ELR (cell line): Measurements from ENCODE around the gene LDLRAD4.
A peak's percentile ranks its signal among the peaks of the same experiment; 100 is the strongest.

Source experiments
- DNase-seq: peaks from one replicate; pipeline ENCODE4 v3.0.0-alpha.2; 2015; ENCODE audit warnings: low read depth

LDLRAD4 gene

DNA sequence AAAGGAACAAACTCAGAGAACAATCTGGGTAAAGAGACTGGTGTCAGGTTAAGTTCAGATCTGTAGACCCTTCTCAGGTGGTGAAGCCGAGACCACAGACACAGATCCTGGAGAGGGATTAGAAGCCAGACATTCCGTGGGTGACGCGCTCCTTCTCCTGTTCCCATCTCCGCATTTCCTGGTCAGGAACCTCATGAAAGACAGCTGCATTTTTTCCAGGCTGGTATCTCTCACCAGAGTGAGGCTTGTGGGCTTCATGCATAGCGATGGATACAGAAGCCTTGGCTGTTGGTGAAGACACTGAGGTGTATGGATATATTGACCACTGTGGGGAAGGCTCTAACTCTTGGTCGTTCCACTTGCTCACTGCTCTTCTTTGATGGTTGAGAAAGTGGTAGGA, 355.2 kb downstream of the LDLRAD4 start:
- no peak for DNase-seq

- DNase-seq: no peak
Measured at GRCh38 chr18:13574355-13574754, 355.8 kb downstream of the LDLRAD4 start.

- DNase-seq: no peak
Measured at GRCh38 chr18:13574761-13575160, 356.2 kb downstream of the LDLRAD4 start.

- DNase-seq: no peak
Measured at GRCh38 chr18:13576598-13576997, 358.0 kb downstream of the LDLRAD4 start.

DNA sequence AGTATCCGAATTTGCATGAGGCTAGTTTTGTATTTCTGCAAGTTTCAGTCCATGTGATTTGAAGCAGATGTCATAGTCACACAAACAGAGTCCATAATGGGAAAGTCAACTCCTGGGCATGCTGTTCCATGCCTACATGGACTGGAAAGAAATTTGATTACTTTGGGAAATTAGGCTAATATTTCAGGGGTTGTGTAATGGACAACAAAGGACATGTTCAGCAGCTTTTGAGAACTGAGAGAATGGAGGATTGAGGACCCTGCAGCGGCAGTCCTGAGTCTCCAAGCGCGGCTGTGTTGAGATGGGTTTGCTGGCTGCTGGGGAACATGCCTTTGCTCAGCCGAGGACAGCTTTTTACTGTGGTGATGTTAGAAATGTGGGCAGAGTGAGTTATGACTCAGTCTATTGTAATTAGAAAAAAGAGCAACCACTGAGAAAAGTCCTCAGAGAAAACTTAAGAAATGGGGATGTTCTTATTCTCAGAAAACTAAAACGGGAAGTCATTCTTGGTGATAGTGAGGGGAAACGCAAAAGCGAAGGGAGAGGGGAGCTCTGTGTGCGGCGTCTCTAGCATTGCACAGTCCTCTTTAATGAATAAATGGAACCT, 358.6 kb downstream of the LDLRAD4 start:
- peak; percentile 29 for DNase-seq

DNA sequence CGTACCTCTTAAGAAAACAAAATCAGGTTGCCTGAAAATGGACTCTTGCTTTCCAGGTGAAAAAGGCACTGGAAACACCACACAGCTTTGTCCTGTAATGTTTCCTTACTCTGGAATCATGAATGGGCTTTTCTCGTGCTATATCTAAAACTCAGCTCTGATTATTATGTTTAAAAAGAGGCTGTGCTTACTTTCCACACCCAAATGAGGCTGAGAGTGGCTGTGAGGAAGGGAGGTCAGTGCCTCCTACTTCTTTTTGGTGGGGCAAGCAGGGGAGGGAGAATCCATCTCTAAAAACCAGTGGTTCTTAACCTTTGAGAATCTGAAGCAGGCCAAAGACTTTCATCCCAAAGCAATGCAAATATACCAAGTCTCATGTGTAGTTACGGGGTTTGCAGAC, 359.2 kb downstream of the LDLRAD4 start:
- DNase-seq: no peak

DNA sequence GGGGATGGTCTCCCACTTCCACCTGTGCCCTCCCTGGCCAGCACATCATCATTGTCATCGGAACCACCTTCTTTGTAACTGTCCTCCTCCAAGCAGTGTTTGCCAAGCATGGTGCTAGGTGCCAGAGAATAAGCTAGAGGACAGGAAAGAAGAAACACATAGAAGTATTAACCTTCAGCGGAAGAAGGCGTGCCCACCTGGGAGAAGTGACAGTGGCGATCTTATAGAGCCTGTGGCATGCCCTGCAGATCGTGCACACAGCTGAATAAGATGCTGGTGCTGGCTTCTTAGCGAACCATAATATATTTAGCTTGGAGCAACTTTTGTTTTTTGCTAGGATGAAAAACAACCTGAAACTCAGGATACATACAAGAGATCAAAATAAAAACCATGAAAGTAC, 359.8 kb downstream of the LDLRAD4 start:
- no peak for DNase-seq

GRCh38 chr18:13579874-13580273, 361.3 kb downstream of the LDLRAD4 start:
- no peak for DNase-seq

- no peak for DNase-seq
Measured at GRCh38 chr18:13580351-13580750, 361.8 kb downstream of the LDLRAD4 start.

GRCh38 chr18:13580991-13581390, 362.4 kb downstream of the LDLRAD4 start:
- no peak for DNase-seq

- DNase-seq: no peak
Measured at GRCh38 chr18:13581496-13582177, 363.1 kb downstream of the LDLRAD4 start.

DNA sequence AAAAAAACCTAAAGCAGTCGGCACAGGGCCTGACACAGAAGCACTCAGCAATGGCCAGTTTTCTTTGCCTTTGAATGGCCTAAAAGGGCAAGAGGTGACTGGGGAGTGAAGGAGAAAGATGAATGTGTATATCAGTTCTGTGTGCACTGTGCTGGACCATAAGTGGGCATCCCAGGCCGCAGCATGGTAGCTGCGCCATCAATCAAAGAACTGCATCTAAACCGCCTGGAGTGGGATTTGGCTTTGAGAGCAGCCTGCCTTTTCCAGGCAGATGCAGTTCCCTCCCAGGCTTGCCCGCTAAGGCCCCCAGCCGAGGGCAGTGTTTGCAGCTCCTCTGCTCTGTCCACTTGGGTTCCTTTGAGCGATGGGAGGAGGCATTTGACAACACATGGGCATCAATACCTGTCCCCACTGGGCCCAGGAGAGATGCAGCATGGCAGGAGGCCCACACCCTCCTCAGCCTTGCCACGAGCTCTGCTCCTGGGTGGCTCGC, 363.7 kb downstream of the LDLRAD4 start:
- DNase-seq: no peak

DNA sequence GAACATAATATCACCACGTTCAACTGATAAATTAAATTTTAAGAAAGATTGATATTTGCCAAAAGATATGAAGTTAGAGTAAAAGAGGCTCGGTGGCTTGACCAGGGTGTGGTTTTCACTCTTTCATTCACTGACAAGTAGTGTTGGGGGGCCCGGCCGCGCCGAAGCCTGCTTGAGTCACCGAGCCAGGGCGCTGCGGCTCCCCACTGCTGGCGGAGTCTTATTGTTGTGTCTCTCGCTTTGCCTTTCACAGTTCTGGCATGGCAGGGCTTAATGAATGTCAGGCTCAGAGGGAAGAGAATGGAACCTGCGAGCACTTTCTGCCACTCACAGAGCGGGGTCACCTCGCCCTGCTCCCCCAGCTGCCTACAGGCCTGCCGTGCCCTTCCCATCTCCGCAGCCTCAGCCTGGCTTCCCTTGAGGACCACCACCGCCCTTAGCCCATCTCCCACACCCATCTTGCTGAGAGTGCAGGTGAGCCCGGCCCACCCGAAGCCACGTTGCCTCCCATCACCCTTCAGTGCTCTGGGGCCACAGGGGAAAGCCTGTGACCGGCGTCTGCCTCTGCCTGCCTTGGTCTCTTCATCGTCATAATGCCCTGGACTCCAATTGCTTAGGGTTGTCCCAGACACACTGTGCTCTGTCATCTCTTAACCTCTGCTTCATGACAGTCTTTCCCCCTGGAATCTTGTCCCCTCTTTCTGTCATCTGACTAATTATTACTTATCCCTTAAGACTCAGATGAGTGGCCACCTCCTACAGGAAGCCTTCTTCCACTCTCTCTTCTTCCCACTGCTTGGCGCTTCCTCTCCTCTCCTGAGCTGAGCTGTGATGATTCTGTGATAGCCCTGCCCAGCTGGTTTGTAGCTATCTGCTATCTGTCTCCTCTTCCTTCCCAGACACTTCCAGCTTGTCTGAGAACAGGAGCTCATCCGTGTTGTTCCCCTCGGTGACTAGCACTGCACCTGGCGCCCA, 365.3 kb downstream of the LDLRAD4 start:
- no peak for DNase-seq

- DNase-seq: no peak
Measured at GRCh38 chr18:13584825-13585224, 366.3 kb downstream of the LDLRAD4 start.

DNA sequence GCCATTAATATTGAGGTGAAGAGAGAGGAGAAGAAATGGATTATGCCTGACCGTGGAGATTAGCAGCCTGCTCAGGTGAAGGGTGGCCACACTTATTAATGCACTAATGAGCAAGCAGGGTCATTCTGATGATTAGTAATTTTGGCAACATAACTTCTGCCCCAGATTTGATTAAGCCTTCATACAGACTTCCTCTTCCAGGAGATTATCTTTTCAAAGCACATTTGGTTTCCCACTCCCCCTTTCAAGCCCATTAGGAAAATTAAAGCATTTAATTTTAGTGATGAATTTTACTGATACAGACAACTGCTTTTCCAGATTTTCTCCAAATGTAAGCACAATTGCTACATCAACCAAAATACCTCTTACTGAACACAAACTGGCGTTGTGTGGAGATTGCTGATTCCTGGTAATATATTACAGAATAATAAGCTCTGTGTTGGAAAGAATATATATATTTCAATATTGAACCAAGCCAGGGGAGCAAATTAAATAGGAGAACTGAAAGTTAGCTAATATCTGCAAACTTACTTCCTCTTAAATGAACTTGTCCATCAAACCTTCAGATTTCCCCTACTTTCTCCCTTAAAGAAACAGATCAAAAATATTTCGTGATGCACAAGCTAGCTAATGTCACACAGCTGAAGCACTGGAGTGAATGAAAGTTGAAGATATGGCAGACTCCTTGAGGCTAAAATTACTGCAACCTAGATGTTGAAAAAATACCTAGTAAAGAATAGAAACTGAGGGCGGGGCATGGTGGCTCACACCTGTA, 367.0 kb downstream of the LDLRAD4 start:
- DNase-seq: no peak

- no peak for DNase-seq
Measured at GRCh38 chr18:13587001-13587400, 368.4 kb downstream of the LDLRAD4 start.

GRCh38 chr18:13587477-13587876, 368.9 kb downstream of the LDLRAD4 start:
- no peak for DNase-seq

GRCh38 chr18:13587937-13588336, 369.4 kb downstream of the LDLRAD4 start:
- DNase-seq: no peak

- DNase-seq: no peak
Measured at GRCh38 chr18:13589316-13589715, 370.8 kb downstream of the LDLRAD4 start.

GRCh38 chr18:13589943-13590342, 371.4 kb downstream of the LDLRAD4 start:
- no peak for DNase-seq

DNA sequence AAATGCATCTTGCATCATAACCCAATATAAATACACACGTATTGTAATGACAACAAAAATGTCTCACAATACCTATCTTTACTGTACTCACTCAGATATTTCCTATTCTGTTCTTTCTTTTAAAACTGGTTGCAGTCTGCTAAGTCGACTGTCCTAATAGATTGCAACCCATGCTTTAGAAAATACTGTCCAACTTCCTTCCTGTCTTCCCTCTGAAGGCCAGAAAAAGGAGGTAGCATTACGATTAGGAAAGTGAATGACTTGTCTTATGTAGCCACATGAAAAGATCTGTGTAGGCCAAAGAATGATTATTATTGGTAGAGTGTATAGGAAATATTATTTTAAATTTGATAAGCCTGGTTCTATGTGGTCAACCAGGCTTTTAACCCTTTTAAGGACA, 373.7 kb downstream of the LDLRAD4 start:
- DNase-seq: no peak

- no peak for DNase-seq
Measured at GRCh38 chr18:13594551-13594950, 376.0 kb downstream of the LDLRAD4 start.
